Testis (tissue), 3 donors: ENCODE results near the gene ENG. TPM values are rescaled to one million over a fixed set of nuclear protein-coding genes. Genes with fewer than 3 reads are reported as not detected.

Experiments used
- DNase-seq: peaks from one replicate; pipeline ENCODE4 v3.0.0-alpha.2; 2019
- H3K27ac ChIP-seq, 2 donors: fragments of 200-600 bp; sonication (generic); one replicate each; pipeline ENCODE4 v1.5.1; 2019
- H3K27me3 ChIP-seq: fragments of 200-600 bp; sonication (generic); one replicate; pipeline ENCODE4 v1.5.1; 2019
- H3K36me3 ChIP-seq: fragments of 200-600 bp; sonication (generic); one replicate; pipeline ENCODE4 v1.5.1; 2017; ENCODE audit warnings: low read depth; ENCODE audit errors: missing control alignments
- H3K4me1 ChIP-seq: fragments of 200-600 bp; sonication (generic); one replicate; pipeline ENCODE4 v1.5.1; 2019
- H3K4me3 ChIP-seq, 2 donors: fragments of 200-600 bp; sonication (generic); one replicate each; pipeline ENCODE4 v1.5.1; 2017 to 2019
- H3K9me3 ChIP-seq: fragments of 200-600 bp; sonication (generic); one replicate; pipeline ENCODE4 v1.5.1; 2017
- CTCF ChIP-seq, 3 experiments: fragments of 450-650 bp in 2 of 3; fragments of 200-600 bp in 1 of 3; sonication (generic) in 1 of 3; IDR thresholded peaks; one replicate each; pipeline ENCODE4 v1.5.1; 2016 to 2019; ENCODE audit warnings: antibody characterized with exemption in 3 of 3, mild to moderate bottlenecking in 2 of 3, moderate library complexity in 1 of 3
- POLR2A ChIP-seq: fragments of 450-650 bp; IDR thresholded peaks from one replicate; pipeline ENCODE4 v1.6.1; 2017; ENCODE audit warnings: antibody characterized with exemption, mild to moderate bottlenecking, moderate library complexity
- WGBS, 2 donors: methylation state at CpG; one replicate each; pipeline ENCODE4 v1.1.5; 2018; 5-methylcytosine and 5-hydroxymethylcytosine counted together
- intact Hi-C: fragments of 100-400 bp; cut with DNase I; formaldehyde crosslinking; loops from one replicate; pipeline ENCODE4 v1.15.1; 2023; ENCODE audit warnings: low total_unique reads
- polyA plus RNA-seq: library from polyadenylated mRNA; stranded (reverse); fragments of 350-450 nt; fragmentation: Illumina TruSeq; extraction: RNeasy Lipid Tissue Mini Kit (QIAGEN cat#74804); gene quantifications from one replicate; pipeline ENCODE4 v1.2.3, GENCODE V29; 2014; ENCODE audit warnings: low read depth, low replicate concordance; ENCODE audit not compliant: insufficient read depth
- total RNA-seq, 2 donors: library from RNA; depleted of rRNA; stranded (reverse); fragments of >200 nt; gene quantifications; one replicate each; pipeline ENCODE4 v1.2.3, GENCODE V29; 2016

The ENG gene
- total and polyA plus RNA-seq, 3 donors from 2014 or later: 132 to 214 (median 144) TPM

GRCh38 chr9:127780126-127780885, 74.2 kb downstream of the ENG start:
- 82 to 83% methylated on average over 11 to 20 of the region's 20 CpGs for WGBS, 2 donors
- H3K4me1 ChIP-seq: peaks cover 15% of the 10 kb centered on the region
- H3K9me3 ChIP-seq: no peaks in the 10 kb centered on the region
- TF ChIP-seq CTCF (IDR thresholded peaks at IDR 0.05) (no peak), POLR2A (no peak)
- no peak overlapping the region for H3K27ac ChIP-seq
- H3K36me3 ChIP-seq: no peaks in the 10 kb centered on the region
- no peak for DNase-seq
- no peaks in the 10 kb centered on the region for H3K27me3 ChIP-seq
- no peak overlapping the region for H3K4me3 ChIP-seq
- intact Hi-C loops: loop anchor here (5.0 to 10.0 kb wide), 2 partner anchors 43 to 84 kb away; partner anchors contain the start of gene TOR2A

- 76 to 84% methylated on average over 16 to 17 of the region's 17 CpGs for WGBS, 2 donors
- Histone ChIP-seq H3K4me3 (no peak overlapping the region), H3K9me3 (no peaks in the 10 kb centered on the region), H3K27ac (peak overlapping the region in 1 of 2 donors; percentile 18), H3K36me3 (no peaks in the 10 kb centered on the region), H3K27me3 (no peaks in the 10 kb centered on the region), H3K4me1 (peaks cover 11% of the 10 kb centered on the region)
- intact Hi-C loops: no loop called here
- TF ChIP-seq CTCF (IDR thresholded peaks at IDR 0.05) (no peak), POLR2A (no peak)
- DNase-seq: no peak
Observed at GRCh38 chr9:127779136-127779981, 75.1 kb downstream of the ENG start.

- Histone ChIP-seq H3K27me3 (no peaks in the 10 kb centered on the region), H3K27ac (peak within 1 kb of the TSS in 1 of 2 donors; percentile 18), H3K9me3 (no peaks in the 10 kb centered on the region), H3K4me3 (no peak within 1 kb of the TSS), H3K4me1 (peaks cover 4% of the 10 kb centered on the region), H3K36me3 (no peaks in the 10 kb centered on the region)
- DNase-seq: no peak
- no peak for TF ChIP-seq CTCF (IDR thresholded peaks at IDR 0.05)
- no peak for TF ChIP-seq POLR2A
- WGBS, 2 donors: 54 to 55% methylated on average over 9 to 13 of the region's 13 CpGs
- intact Hi-C loops: no loop called here
Observed at GRCh38 chr9:127778280-127779135, 76.0 kb downstream of the ENG start, which contains the start of gene SH2D3C. Gene SH2D3C, minus strand, starts transcription at chr9:127778666. Its CDS starts 39 bp downstream, at chr9:127778627.

- Histone ChIP-seq H3K4me3 (no peak overlapping the region), H3K27me3 (no peaks in the 10 kb centered on the region), H3K27ac (no peak overlapping the region), H3K9me3 (no peaks in the 10 kb centered on the region), H3K4me1 (peaks cover 4% of the 10 kb centered on the region), H3K36me3 (no peaks in the 10 kb centered on the region)
- intact Hi-C loops: no loop called here
- DNase-seq: no peak
- TF ChIP-seq CTCF (IDR thresholded peaks at IDR 0.05): no peak
- TF ChIP-seq POLR2A: no peak
- 75 to 89% methylated on average over 17 to 18 of the region's 18 CpGs for WGBS, 2 donors
Observed at GRCh38 chr9:127777368-127777980, 77.0 kb downstream of the ENG start.
